NCI-H510A treated with DMSO at 0.1 percent for 48 hours (cell line): ENCODE data around the gene MBNL2.

Source experiments
- DNase-seq: peaks from one replicate; lab custom pipeline; 2025; lab: John Stamatoyannopoulos, UW

The MBNL2 gene

GRCh38 chr13:97384371-97384770, 162.2 kb downstream of the MBNL2 start:
- no peak for DNase-seq

DNA sequence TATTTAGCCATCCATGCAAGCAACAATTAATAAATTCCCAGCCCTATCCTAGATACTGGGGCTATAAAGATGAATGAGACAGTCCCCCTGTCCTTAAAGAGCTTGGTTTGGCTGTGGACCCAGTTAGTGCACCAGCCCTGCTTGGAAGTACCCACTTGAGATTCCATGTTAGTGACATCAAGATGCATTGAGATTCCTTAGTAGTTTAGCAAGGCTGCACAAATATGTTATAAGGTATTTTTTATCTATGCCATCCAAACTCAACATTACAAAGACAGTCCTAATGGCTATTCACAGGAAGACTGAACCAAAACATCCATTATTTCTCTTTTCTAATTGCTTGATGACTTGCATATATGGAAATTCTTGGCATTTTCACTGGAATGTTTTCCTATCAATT, 163.0 kb downstream of the MBNL2 start:
- no peak for DNase-seq

DNA sequence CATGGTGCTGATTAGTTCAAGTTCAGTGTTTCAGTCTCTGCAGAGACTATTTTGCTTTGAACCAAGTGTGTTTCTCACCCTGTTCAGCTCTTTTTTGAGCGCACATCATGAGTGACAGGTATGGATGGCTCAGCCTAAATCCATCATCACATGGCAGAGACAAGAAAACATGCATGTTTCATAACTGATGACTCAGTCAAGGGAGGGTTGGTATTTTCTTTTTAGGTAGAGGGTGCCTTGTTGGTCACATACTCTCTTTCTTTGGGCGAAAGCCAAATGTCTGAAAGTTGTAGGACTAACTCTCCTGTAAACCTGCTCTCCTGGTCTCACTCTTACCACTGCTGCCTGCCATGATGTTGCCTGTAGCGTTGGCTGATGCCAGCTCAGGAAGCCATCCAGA, 163.7 kb downstream of the MBNL2 start:
- DNase-seq: no peak

GRCh38 chr13:97386801-97387484, 164.8 kb downstream of the MBNL2 start:
- DNase-seq: no peak

- DNase-seq: no peak
These were observed 165.3 kb downstream of the MBNL2 start for GRCh38 chr13:97387485-97387839.

DNA sequence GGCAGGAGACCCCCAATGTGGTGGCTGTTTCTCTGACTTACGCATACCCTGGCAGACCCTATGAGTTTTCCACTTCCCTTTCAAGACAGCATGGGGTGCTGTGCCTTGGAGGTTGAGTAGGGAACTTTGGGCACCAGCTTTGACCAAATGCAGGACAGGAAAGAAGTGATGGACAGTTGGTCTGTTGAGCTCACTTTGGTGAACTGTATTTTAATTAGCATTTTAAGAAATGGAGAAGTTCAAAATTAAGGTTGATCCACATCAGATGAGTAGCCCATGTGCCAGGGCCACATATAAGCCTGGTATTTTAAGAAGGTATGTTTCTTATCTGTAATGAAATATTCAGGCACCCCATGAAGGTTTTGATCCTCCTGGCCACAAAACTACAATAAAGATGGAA, 165.8 kb downstream of the MBNL2 start:
- DNase-seq: no peak

- DNase-seq: no peak
These were observed 166.2 kb downstream of the MBNL2 start for GRCh38 chr13:97388373-97388772.

DNA sequence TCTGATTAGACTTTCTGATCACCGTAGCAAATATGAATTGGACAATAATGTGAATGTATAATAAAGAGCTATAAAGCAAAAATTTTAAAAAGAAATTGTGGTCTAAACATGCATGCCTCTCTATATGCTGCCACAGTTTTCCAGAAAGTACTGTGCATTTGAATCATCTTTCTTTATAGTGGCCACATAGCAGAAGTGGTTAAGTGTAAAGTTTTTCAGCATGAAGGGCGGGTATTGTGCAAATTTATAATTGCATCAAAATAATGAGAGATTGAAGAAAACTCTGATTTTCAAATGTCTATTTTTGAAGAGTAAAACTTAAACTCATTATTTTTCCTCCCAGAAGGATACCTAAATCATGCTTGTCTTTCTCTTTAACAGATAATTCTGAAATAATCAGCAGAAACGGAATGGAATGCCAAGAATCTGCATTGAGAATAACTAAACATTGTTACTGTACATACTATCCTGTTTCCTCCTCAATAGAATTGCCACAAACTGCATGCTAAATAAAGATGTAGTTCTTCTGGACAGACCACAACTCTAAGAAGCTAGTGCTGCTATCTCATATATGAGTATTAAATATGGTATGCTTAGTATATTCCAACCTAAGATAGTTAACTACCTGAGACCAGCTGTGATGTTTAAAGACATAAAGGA, 168.9 kb downstream of the MBNL2 start:
- DNase-seq: no peak

DNA sequence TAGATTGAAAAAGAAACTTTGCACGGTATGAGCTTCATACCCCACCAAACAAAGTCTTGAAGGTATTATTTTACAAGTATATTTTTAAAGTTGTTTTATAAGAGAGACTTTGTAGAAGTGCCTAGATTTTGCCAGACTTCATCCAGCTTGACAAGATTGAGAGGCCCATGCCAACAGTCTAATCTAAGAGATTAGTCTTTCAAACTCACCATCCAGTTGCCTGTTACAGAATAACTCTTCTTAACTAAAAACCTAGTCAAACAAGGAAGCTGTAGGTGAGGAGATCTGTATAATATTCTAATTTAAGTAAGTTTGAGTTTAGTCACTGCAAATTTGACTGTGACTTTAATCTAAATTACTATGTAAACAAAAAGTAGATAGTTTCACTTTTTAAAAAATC, 169.9 kb downstream of the MBNL2 start:
- DNase-seq: no peak

GRCh38 chr13:97394542-97394941, 172.4 kb downstream of the MBNL2 start:
- DNase-seq: no peak

- no peak for DNase-seq
These were observed 173.5 kb downstream of the MBNL2 start for GRCh38 chr13:97395447-97396136.

GRCh38 chr13:97397267-97397666, 175.1 kb downstream of the MBNL2 start:
- DNase-seq: no peak

- no peak for DNase-seq
These were observed 179.3 kb downstream of the MBNL2 start for GRCh38 chr13:97401421-97401820.

DNA sequence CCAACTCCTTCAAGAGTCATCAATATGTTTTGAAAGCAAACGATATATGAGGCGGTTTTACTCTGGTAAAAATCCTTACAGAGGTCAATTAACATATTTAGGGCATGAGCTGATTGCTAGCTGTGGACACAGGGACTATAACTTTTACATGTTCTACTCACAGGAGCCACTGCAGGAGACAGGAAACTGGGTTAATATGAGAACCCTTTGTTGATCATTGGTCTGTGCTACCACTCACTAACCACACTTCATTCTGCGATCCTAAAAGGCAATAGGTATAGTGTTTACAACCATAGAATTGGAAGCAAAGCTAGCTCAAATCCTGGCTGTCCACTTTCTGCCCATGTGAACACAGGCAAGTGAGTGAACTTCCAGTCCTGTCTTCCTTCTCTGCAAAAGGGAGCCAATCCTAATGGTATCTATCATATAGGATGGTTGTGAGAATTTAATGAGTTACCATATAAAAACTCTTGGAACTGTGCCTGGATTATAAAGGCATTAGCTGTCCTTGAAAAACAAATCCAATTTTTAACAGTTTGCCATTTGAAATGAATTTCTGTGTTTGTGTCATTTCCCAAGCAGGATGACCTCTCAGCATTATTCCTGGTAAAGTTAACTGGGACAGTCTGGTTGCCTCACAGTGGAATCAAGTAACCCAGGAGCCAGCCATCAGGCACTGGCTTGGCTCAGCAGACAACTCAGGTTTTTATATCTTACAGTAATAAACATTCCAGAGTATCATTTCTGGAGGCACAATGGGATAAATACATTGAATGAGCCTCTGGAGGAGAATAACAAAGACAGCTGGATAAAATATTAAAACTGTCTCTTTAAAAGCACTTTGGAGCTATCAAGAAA, 182.0 kb downstream of the MBNL2 start:
- DNase-seq: no peak

DNA sequence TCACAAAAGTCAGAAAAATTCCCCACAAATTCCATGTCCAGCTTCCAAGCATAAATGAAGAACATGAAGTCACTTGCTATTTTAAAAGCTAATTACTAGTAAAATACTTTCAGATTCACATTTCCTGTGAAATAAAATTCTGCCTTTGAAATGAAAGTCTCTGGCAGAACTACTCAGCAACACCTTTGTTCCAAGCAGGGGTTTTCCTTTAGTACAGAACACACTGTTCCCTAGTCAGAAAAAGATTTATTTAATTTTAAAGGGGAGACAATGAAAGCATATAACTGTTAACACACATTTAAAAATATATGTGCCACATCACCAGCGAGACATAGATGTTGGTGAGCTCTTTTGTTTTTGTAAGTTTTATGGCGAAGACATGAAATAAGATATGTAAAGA, 185.4 kb downstream of the MBNL2 start:
- DNase-seq: no peak

GRCh38 chr13:97408938-97409337, 186.8 kb downstream of the MBNL2 start:
- no peak for DNase-seq

- DNase-seq: no peak
These were observed 189.9 kb downstream of the MBNL2 start for GRCh38 chr13:97411984-97412383.

GRCh38 chr13:97413694-97414093, 191.6 kb downstream of the MBNL2 start:
- no peak for DNase-seq

DNA sequence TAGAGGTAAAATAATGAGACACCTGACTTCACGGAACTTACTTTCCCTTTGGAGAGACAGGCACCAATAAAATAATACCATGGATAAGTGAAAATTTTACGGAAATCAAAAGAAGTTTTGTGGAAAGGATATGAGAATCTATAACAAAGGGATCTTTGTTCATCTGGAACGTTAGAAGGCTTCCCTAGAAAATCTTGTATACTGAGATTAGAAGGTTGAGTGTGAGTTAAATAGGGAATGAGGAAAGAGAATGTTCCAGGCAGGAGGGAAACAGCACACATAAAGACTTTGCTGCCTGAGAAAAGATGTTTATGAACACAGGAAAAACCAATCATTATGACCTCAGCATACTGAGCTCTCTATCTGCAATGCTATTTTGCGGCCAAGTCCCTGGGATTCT, 192.3 kb downstream of the MBNL2 start:
- no peak for DNase-seq

DNA sequence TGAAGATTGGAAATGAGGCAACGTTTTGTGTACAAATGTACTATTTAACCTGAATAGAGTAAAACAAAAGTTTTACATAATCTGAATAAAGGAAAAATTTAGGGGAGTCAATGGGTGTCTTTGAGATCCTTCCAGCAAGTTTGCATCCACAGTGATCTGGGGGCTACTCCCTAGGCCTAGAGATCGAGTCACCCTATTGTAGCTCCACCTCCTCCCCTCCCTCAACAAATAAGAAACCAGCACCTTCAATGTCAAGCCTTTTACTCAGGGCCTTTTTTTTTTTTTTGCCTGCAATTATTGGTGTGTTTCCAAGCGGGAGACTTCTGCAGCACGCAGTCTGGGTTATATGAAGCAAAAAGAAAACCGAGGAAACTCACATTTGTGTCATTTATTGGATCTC, 195.6 kb downstream of the MBNL2 start:
- DNase-seq: no peak

GRCh38 chr13:97422118-97423054, 200.3 kb downstream of the MBNL2 start:
- DNase-seq: no peak
